Measurements from ENCODE around the gene BAIAP3.

Gene BAIAP3

GRCh38 chr16:1335211-1335971 lies 1.9 kb downstream of the BAIAP3 start:
- no peak for DNase-seq

GRCh38 chr16:1335996-1336395 lies 2.6 kb downstream of the BAIAP3 start:
- DNase-seq, result no peak

- no peak for DNase-seq
Observed at GRCh38 chr16:1336619-1337018, 3.2 kb downstream of the BAIAP3 start.

GRCh38 chr16:1337486-1337885 lies 4.0 kb downstream of the BAIAP3 start:
- DNase-seq, result no peak

GRCh38 chr16:1338119-1338730 lies 4.8 kb downstream of the BAIAP3 start:
- DNase-seq, result no peak

- DNase-seq, result no peak
Observed at GRCh38 chr16:1338855-1339675, 5.6 kb downstream of the BAIAP3 start.

- no peak for DNase-seq
Observed at GRCh38 chr16:1340730-1341494, 7.5 kb downstream of the BAIAP3 start.

- DNase-seq, result no peak
Observed at GRCh38 chr16:1341495-1342420, 8.3 kb downstream of the BAIAP3 start.

- DNase-seq, result peak; percentile 91
Observed at GRCh38 chr16:1342526-1343427, 9.3 kb downstream of the BAIAP3 start.

- no peak for DNase-seq
Observed at GRCh38 chr16:1343428-1344242, 10.2 kb downstream of the BAIAP3 start.

- no peak for DNase-seq
Observed at GRCh38 chr16:1344499-1344898, 11.1 kb downstream of the BAIAP3 start.

- DNase-seq, result no peak
Observed at GRCh38 chr16:1345087-1345486, 11.6 kb downstream of the BAIAP3 start.

- DNase-seq, result no peak
Observed at GRCh38 chr16:1345651-1346421, 12.4 kb downstream of the BAIAP3 start.

GRCh38 chr16:1346422-1347285 lies 13.2 kb downstream of the BAIAP3 start:
- DNase-seq, result no peak

GRCh38 chr16:1347286-1347855 lies 13.9 kb downstream of the BAIAP3 start:
- DNase-seq, result no peak

- no peak for DNase-seq
Observed at GRCh38 chr16:1347962-1348361, 14.5 kb downstream of the BAIAP3 start.

GRCh38 chr16:1348441-1348840 lies 15.0 kb downstream of the BAIAP3 start:
- no peak for DNase-seq

GRCh38 chr16:1348926-1349325 lies 15.5 kb downstream of the BAIAP3 start:
- no peak for DNase-seq

Measured in EL (cell line).